DND-41 (cell line): Measurements from ENCODE around the gene KIAA1328.

ENCODE experiments used
- ATAC-seq: fragments of 200-7000 bp; cut with Tn5 transposase; 3 replicates; pipeline ENCODE4 v1.9.1; 2021; ENCODE audit warnings: low read depth; ENCODE audit not compliant: insufficient read depth
- DNase-seq: peaks from one replicate; pipeline ENCODE4 v3.0.0-alpha.2; 2020
- H2AFZ ChIP-seq: 2 replicates; pipeline ENCODE4 v1.6.0; 2012; ENCODE audit warnings: low read depth, low read length
- H3K27ac ChIP-seq: 2 replicates; pipeline ENCODE4 v1.5.1; 2012; ENCODE audit warnings: low read length, inconsistent platforms
- H3K27me3 ChIP-seq: fragments of 200-600 bp; sonication (generic); 2 replicates; pipeline ENCODE4 v1.6.0; 2012; ENCODE audit warnings: low read length, mild to moderate bottlenecking, inconsistent platforms; ENCODE audit not compliant: insufficient read depth, poor library complexity
- H3K36me3 ChIP-seq: 2 replicates; pipeline ENCODE4 v1.5.1; 2012; ENCODE audit warnings: low read length, inconsistent platforms; ENCODE audit not compliant: insufficient read depth
- H3K4me1 ChIP-seq: 2 replicates; pipeline ENCODE4 v1.5.1; 2012; ENCODE audit warnings: mild to moderate bottlenecking, low read length; ENCODE audit not compliant: insufficient read depth
- H3K4me2 ChIP-seq: 2 replicates; pipeline ENCODE4 v1.6.0; 2012; ENCODE audit warnings: mild to moderate bottlenecking, moderate library complexity, low read length, inconsistent platforms; ENCODE audit not compliant: insufficient read depth
- H3K4me3 ChIP-seq, 2 experiments: fragments of 200-600 bp in 1 of 2; shearing (Covaris generic) in 1 of 2; 2 replicates each; pipeline ENCODE4 v1.5.1; 2012 to 2016; ENCODE audit warnings: inconsistent platforms in 2 of 2, low read length in 2 of 2, mild to moderate bottlenecking in 2 of 2, low read depth in 1 of 2, moderate library complexity in 1 of 2
- H3K79me2 ChIP-seq: 2 replicates; pipeline ENCODE4 v1.6.0; 2012; ENCODE audit warnings: low read length, inconsistent platforms; ENCODE audit not compliant: insufficient read depth
- H3K9ac ChIP-seq: 2 replicates; pipeline ENCODE4 v1.6.0; 2012; ENCODE audit warnings: low read depth, mild to moderate bottlenecking, inconsistent platforms, low read length, moderate library complexity
- H3K9me3 ChIP-seq: 2 replicates; pipeline ENCODE4 v1.5.1; 2012; ENCODE audit warnings: low read length, moderate library complexity, mild to moderate bottlenecking, inconsistent platforms; ENCODE audit not compliant: insufficient read depth, severe bottlenecking
- H4K20me1 ChIP-seq: 2 replicates; pipeline ENCODE4 v1.6.0; 2012; ENCODE audit warnings: low read length; ENCODE audit not compliant: insufficient read depth
- EZH2 ChIP-seq: IDR thresholded peaks from 3 replicates; pipeline ENCODE4 v1.6.1; 2012; ENCODE audit warnings: borderline replicate concordance, low read depth, mild to moderate bottlenecking, moderate library complexity, low read length, inconsistent platforms; ENCODE audit not compliant: severe bottlenecking
- TF ChIP-seq, protein P1 (sequence below): IDR thresholded peaks from 2 replicates; pipeline ENCODE4 v1.5.1; 2012; ENCODE audit warnings: borderline replicate concordance, low read length, moderate library complexity, mild to moderate bottlenecking; ENCODE audit not compliant: poor library complexity, severe bottlenecking; ENCODE audit errors: extremely low read depth

The KIAA1328 gene

DNA sequence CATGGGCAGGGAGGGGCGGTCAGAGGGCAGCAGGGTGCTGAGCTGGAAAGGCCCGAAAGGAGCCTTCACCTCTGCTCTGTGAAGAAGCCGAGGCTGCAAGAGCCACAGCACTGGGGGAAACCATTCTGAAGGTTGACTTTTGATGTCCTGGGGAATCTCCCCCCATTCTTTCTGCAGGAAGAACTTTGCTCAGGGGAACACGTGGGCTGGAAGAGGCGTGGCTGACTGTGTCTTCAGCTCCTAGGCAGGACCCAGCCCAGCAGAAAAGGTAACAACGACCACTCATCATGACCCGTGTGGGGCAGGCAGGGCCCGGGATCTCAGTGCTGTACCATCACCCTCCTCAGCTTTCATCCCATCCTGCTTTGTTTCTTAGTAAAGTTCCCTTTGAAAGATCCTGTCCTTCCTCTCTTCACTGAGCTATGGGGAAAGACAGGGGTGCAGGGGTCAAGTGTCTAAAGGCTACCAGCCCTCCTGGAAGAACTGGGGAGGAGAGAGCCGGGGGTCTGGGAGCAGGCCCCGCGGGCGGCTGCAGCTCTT lies 424.0 kb downstream of the KIAA1328 start:
- Histone ChIP-seq H3K9ac (no peak overlapping the region), H3K4me1 (no peaks in the 10 kb centered on the region), H3K4me3 (no peak overlapping the region), H3K36me3 (no peaks in the 10 kb centered on the region), H3K27ac (no peak overlapping the region), H3K79me2 (no peaks in the 10 kb centered on the region), H3K4me2 (no peak overlapping the region), H3K27me3 (no peaks in the 10 kb centered on the region), H4K20me1 (no peaks in the 10 kb centered on the region; the same call in 1 of the 2 replicates), H2AFZ (no peak overlapping the region), H3K9me3 (no peaks in the 10 kb centered on the region)
- TF ChIP-seq, protein P1, sequence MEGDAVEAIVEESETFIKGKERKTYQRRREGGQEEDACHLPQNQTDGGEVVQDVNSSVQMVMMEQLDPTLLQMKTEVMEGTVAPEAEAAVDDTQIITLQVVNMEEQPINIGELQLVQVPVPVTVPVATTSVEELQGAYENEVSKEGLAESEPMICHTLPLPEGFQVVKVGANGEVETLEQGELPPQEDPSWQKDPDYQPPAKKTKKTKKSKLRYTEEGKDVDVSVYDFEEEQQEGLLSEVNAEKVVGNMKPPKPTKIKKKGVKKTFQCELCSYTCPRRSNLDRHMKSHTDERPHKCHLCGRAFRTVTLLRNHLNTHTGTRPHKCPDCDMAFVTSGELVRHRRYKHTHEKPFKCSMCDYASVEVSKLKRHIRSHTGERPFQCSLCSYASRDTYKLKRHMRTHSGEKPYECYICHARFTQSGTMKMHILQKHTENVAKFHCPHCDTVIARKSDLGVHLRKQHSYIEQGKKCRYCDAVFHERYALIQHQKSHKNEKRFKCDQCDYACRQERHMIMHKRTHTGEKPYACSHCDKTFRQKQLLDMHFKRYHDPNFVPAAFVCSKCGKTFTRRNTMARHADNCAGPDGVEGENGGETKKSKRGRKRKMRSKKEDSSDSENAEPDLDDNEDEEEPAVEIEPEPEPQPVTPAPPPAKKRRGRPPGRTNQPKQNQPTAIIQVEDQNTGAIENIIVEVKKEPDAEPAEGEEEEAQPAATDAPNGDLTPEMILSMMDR, result no peak
- TF ChIP-seq EZH2, result no peak
- ATAC-seq (no peak), DNase-seq (no peak)

DNA sequence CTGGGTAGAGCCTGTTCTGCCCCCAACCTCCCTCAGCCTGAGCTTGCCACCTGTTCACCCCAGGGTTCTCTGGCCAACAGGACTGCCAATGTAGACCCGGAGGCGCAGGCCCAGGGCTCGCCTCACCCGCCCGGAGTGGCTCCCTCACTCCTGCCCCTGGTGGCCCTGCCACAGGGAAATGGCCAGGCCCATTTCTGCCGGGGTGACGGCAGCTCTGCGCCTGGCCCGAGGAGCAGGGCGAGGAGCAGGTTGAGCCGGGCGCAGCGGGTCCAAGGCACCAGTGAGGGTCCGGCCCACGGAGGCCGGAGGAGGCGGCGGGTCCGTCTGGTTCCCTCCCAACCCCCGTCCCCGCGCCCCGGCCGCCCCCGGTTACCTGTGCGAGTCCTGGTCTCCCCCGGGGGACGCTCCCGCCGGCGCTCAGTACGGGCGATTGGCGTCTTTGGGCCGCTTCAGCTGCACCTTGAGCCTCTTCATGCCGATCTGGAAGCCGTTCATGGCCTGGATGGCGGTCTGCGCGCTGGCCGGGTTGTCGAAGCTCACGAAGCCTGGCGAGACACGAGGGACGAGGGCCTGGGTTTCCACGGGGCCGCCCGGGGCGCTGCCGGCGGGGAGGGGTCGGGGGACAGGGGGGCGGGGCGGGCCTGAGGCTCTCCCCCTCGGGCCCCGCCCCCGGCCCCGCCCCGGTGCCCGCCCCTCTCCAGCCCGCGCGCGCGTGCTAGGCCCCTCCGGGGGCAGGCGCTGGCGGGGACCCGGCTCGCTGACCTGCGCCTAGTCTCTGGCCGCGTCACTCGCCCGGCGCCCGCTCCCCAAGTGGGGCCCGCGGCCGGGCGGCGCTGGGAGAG lies 424.7 kb downstream of the KIAA1328 start:
- H4K20me1 ChIP-seq, result no peaks in the 10 kb centered on the region; the same call in 1 of the 2 replicates
- H3K27me3 ChIP-seq, result no peaks in the 10 kb centered on the region
- no peak for TF ChIP-seq EZH2
- TF ChIP-seq, protein P1, result no peak
- H3K36me3 ChIP-seq, result no peaks in the 10 kb centered on the region
- H3K9me3 ChIP-seq, result no peaks in the 10 kb centered on the region
- no peak for ATAC-seq
- no peak overlapping the region for H2AFZ ChIP-seq
- H3K9ac ChIP-seq, result no peak overlapping the region
- no peaks in the 10 kb centered on the region for H3K79me2 ChIP-seq
- H3K4me1 ChIP-seq, result no peaks in the 10 kb centered on the region
- no peak overlapping the region for H3K4me3 ChIP-seq
- H3K4me2 ChIP-seq, result no peak overlapping the region
- no peak overlapping the region for H3K27ac ChIP-seq
- DNase-seq, result no peak

- Histone ChIP-seq H2AFZ (no peak overlapping the region), H3K9me3 (no peaks in the 10 kb centered on the region), H3K27ac (no peak overlapping the region), H3K36me3 (no peaks in the 10 kb centered on the region), H3K4me2 (no peak overlapping the region), H4K20me1 (no peaks in the 10 kb centered on the region; the same call in 1 of the 2 replicates), H3K9ac (no peak overlapping the region), H3K79me2 (no peaks in the 10 kb centered on the region), H3K4me1 (no peaks in the 10 kb centered on the region), H3K27me3 (no peaks in the 10 kb centered on the region), H3K4me3 (no peak overlapping the region)
- no peak for ATAC-seq
- DNase-seq, result no peak
- TF ChIP-seq, protein P1, result no peak
- no peak for TF ChIP-seq EZH2
These were observed 425.4 kb downstream of the KIAA1328 start for GRCh38 chr18:37254236-37254754.
